ENCODE measurements around the gene FAHD1.
"Not testable (repeated sequence)": the region's sequence is repeated elsewhere in the genome, so short reads cannot be mapped to it uniquely, and the experiment has no call there.

DNA sequence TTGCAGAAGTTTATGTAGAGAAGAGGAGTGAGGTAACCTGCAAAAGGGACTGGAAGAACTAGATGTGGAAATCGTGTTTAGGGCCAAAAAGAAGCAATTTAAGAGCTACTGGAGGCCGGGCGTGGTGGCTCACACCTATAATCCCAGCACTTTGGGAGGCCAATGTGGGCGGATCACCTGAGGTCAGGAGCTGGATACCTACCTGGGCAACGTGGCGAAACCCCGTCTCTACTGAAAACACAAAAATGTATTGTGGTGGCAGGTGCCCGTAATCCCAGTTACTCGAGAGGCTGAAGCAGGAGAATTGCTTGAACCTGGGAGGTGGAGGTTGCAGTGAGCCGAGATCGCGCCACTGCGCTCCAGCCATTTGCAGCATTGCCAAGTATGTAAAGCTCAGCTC, 49.1 kb downstream of the FAHD1 start:
- TF ChIP-seq, protein P1, sequence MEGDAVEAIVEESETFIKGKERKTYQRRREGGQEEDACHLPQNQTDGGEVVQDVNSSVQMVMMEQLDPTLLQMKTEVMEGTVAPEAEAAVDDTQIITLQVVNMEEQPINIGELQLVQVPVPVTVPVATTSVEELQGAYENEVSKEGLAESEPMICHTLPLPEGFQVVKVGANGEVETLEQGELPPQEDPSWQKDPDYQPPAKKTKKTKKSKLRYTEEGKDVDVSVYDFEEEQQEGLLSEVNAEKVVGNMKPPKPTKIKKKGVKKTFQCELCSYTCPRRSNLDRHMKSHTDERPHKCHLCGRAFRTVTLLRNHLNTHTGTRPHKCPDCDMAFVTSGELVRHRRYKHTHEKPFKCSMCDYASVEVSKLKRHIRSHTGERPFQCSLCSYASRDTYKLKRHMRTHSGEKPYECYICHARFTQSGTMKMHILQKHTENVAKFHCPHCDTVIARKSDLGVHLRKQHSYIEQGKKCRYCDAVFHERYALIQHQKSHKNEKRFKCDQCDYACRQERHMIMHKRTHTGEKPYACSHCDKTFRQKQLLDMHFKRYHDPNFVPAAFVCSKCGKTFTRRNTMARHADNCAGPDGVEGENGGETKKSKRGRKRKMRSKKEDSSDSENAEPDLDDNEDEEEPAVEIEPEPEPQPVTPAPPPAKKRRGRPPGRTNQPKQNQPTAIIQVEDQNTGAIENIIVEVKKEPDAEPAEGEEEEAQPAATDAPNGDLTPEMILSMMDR (IDR thresholded peaks at IDR 0.05; ENCODE audit: poor library complexity) = not testable (repeated sequence)
- TF ChIP-seq EZH2 (IDR thresholded peaks at IDR 0.05; ENCODE audit: borderline replicate concordance) = not testable (repeated sequence)
